ENCODE measurements around the gene AREL1. TPM values are rescaled to one million over a fixed set of nuclear protein-coding genes. Genes with fewer than 3 reads are reported as not detected.

Gene AREL1
- total and polyA plus RNA-seq, 8 donors = 26.0 to 42.6 (median 28.3) TPM

DNA sequence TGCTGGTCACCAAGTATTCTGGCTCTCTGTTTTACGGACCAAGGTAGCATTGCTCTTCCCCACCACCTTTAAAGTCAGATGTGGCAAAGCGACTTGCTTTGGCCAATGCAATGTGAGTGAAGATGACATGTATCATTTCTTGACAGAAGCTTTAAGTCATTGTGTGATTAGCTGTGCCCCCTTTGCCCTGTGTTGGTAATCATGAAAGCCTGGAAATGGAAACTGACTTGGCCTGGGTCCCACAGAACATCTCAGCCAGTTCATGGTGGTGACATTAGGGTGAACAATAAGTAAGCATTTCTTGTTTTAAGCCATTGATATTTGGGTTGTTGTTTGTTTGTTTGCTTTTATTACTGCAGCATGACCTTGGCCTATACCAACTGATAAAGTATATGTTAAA, 34.4 kb upstream of the AREL1 start:
- no peak overlapping the region for H3K27ac ChIP-seq
- H3K9me3 ChIP-seq = peaks cover 0 to 3% of the 10 kb centered on the region in 2 donors
- TF ChIP-seq, protein P1, sequence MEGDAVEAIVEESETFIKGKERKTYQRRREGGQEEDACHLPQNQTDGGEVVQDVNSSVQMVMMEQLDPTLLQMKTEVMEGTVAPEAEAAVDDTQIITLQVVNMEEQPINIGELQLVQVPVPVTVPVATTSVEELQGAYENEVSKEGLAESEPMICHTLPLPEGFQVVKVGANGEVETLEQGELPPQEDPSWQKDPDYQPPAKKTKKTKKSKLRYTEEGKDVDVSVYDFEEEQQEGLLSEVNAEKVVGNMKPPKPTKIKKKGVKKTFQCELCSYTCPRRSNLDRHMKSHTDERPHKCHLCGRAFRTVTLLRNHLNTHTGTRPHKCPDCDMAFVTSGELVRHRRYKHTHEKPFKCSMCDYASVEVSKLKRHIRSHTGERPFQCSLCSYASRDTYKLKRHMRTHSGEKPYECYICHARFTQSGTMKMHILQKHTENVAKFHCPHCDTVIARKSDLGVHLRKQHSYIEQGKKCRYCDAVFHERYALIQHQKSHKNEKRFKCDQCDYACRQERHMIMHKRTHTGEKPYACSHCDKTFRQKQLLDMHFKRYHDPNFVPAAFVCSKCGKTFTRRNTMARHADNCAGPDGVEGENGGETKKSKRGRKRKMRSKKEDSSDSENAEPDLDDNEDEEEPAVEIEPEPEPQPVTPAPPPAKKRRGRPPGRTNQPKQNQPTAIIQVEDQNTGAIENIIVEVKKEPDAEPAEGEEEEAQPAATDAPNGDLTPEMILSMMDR (IDR thresholded peaks at IDR 0.05) = no peak
- no peaks in the 10 kb centered on the region for H3K4me1 ChIP-seq
- intact Hi-C loops (cut with DNase I) = no loop called here
- no peak overlapping the region for H3K4me3 ChIP-seq
- ATAC-seq (no peak), DNase-seq (no peak)
- H3K36me3 ChIP-seq = no peaks in the 10 kb centered on the region
- no peaks in the 10 kb centered on the region for H3K27me3 ChIP-seq

DNA sequence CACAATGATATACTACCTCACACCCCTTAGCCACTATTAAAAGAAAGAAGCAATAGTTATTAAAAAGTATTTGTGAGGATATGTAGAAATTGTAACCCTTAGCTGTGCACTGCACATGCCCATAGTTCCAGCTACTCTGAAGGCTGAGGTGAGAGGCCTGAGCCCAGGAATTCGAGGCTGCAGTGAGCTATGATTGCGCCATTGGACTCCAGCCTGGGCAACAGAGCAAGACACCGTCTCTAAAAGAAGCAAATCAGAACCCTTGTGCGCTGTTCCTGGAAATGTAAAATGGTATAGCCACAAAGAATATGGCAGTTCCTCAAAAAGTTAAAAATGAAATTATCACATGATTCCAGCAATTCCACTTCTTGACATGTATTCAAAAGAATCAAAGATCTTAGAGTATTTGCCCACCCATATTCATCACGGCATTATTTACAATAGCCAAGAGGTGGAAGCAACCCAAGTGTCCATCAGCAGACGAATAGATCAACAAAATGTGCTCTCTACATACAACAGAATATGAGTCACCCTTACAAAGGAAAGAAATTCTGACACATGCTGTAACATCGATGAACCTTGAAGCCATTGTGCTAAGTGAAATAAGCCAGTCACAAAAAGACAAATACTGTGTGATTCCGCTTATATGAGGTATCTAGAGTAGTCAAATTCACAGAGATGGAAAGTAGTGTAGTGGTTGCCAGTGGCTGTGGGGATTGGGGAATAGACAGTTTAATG, 26.6 kb upstream of the AREL1 start:
- Histone ChIP-seq H3K27me3 (no peaks in the 10 kb centered on the region), H3K4me1 (no peaks in the 10 kb centered on the region), H3K9me3 (no peaks in the 10 kb centered on the region), H3K27ac (no peak overlapping the region), H3K36me3 (peaks cover 0 to 49% of the 10 kb centered on the region in 2 donors), H3K4me3 (no peak overlapping the region)
- TF ChIP-seq, protein P1 (IDR thresholded peaks at IDR 0.05) = no peak
- DNase-seq (no peak), ATAC-seq (no peak)
- intact Hi-C loops (cut with DNase I) = no loop called here

DNA sequence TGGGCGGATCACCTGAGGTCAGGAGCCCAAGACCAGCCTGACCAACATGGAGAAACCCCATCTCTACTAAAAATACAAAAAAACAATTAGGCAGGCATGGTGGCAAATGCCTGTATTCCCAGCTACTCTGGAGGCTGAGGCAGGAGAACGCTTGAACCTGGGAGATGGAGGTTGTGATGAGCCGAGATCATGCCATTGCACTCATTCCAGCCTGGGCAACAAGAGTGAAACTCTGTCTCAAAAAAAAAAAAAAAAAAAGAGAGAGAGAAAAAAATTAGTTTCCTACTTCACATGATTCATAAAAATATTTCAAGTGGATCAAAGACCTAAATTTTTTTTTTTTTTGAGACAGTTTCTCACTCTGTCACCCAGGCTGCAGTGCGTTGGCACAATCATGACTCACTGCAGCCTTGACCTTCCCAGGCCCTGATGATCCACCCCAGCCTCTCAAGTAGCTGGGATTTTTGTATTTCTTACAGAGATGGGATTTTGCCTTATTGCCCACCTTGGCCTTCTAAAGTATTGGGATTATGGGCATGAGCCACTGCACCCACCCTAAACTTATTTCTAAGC, 25.0 kb upstream of the AREL1 start:
- Histone ChIP-seq H3K4me1 (no peaks in the 10 kb centered on the region), H3K9me3 (no peaks in the 10 kb centered on the region), H3K4me3 (no peak overlapping the region), H3K27ac (no peak overlapping the region), H3K36me3 (peaks cover 0 to 65% of the 10 kb centered on the region in 2 donors), H3K27me3 (no peaks in the 10 kb centered on the region)
- DNase-seq = no peak
- no peak for ATAC-seq
- intact Hi-C loops (cut with DNase I) = no loop called here
- TF ChIP-seq, protein P1 (IDR thresholded peaks at IDR 0.05) = no peak

DNA sequence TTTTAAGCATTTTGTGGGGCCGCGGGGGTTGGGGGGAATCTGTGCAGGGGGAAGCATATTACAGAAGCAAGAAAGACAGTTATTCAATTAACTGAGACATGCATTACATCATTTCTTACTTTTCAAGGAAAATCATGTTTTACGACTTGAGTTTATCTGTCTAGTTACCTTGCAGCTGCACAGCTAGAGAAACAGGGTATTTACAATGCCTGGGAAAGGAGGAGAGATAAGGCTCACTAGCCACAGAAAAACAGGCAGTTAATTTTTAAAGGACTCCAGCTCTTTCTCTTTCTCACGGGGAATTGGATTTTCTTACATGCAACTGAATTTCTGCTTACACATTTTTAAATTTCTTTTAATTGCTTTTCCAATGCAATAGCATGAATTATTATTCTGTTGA, 22.2 kb upstream of the AREL1 start:
- intact Hi-C loops (cut with DNase I) = no loop called here
- TF ChIP-seq, protein P1 (IDR thresholded peaks at IDR 0.05) = no peak
- H3K27me3 ChIP-seq = no peaks in the 10 kb centered on the region
- H3K4me1 ChIP-seq = no peaks in the 10 kb centered on the region
- DNase-seq = no peak
- ATAC-seq = no peak
- no peak overlapping the region for H3K4me3 ChIP-seq
- H3K36me3 ChIP-seq = peaks cover 0 to 73% of the 10 kb centered on the region in 2 donors
- no peaks in the 10 kb centered on the region for H3K9me3 ChIP-seq
- no peak overlapping the region for H3K27ac ChIP-seq

DNA sequence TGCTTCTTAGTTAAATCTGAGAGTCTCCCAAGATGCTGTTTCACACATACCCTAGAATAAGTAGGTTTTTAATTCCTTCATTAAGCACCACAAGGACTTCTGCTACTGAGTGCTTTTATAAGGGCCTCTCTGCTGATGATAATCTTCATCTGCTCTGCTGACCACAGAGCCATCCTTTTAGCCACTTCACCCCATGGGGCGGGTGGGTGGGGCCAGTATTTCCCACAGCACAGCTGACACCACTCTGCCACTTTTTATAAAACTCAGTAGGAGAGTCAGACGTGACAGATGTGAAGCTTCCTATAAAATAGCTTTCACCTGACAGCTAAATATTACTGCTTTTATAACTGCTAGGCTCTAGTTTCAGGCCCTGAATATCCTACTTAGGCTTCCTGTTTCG, 20.3 kb upstream of the AREL1 start:
- ATAC-seq = no peak
- intact Hi-C loops (cut with DNase I) = no loop called here

More for the DNA sequence above, 20.3 kb upstream of the AREL1 start:
- H3K9me3 ChIP-seq = no peaks in the 10 kb centered on the region
- H3K4me1 ChIP-seq = no peaks in the 10 kb centered on the region
- no peak overlapping the region for H3K4me3 ChIP-seq
- no peak for DNase-seq
- no peak overlapping the region for H3K27ac ChIP-seq
- TF ChIP-seq, protein P1 (IDR thresholded peaks at IDR 0.05) = no peak
- peaks cover 0 to 63% of the 10 kb centered on the region in 2 donors for H3K36me3 ChIP-seq
- no peaks in the 10 kb centered on the region for H3K27me3 ChIP-seq

Measured in left lung (tissue), 10 donors.